Measurements from ENCODE around the gene ITIH5. TPM values are rescaled to one million over a fixed set of nuclear protein-coding genes. Genes with fewer than 3 reads are reported as not detected.

The ITIH5 gene
- total and polyA plus RNA-seq, 2 donors (not counting 1 experiment from before 2014, with no cell fraction given), result not detected

GRCh38 chr10:7559386-7559785, 107.4 kb downstream of the ITIH5 start:
- Mint-ChIP-seq H3K27me3 (peaks cover 6% of the 10 kb centered on the region), H3K4me3 (no peak overlapping the region), H3K27ac (no peak overlapping the region), H3K4me1 (no peaks in the 10 kb centered on the region), H3K9me3 (ENCODE audit: insufficient read depth) (no peaks in the 10 kb centered on the region)
- POLR2A ChIA-PET, result no interaction called here
- intact Hi-C loops (cut with micrococcal nuclease), result no loop called here
- Histone ChIP-seq H4K20me1 (ENCODE audit: control insufficient read depth, insufficient read depth, low read length, poor library complexity, severe bottlenecking) (no peaks in the 10 kb centered on the region), H3K4me1 (ENCODE audit: control insufficient read depth in 2 of 2, insufficient read depth in 2 of 2, low read length in 2 of 2) (no peaks in the 10 kb centered on the region), H3K9ac (ENCODE audit: low read length) (no peak overlapping the region), H3K4me3 (ENCODE audit: control extremely low read depth in 1 of 5, extremely low read depth in 1 of 5, insufficient read depth in 1 of 5, low read depth in 2 of 5, low read length in 4 of 5) (no peak overlapping the region), H3K9me3 (ENCODE audit: control extremely low read depth in 1 of 3, control insufficient read depth in 2 of 3, insufficient read depth in 1 of 3, low read length in 2 of 3) (no peaks in the 10 kb centered on the region), H3K27me3 (replicated peaks in 1 of 4; ENCODE audit: control extremely low read depth in 1 of 4, control insufficient read depth in 3 of 4, insufficient read depth in 4 of 4, low read length in 3 of 4) (no peaks in the 10 kb centered on the region), H3K27ac (ENCODE audit: low read length in 2 of 2) (no peak overlapping the region), H2AFZ (ENCODE audit: insufficient read depth, low read depth, low read length, poor library complexity, severe bottlenecking) (no peak overlapping the region), H3K4me2 (replicated peaks; ENCODE audit: low read depth, low read length, poor library complexity, severe bottlenecking) (no peak overlapping the region), H3K79me2 (ENCODE audit: control insufficient read depth, insufficient read depth, low read length) (no peaks in the 10 kb centered on the region), H3K36me3 (replicated peaks in 1 of 2; ENCODE audit: control extremely low read depth in 1 of 2, control insufficient read depth in 1 of 2, extremely low read depth in 1 of 2, insufficient read depth in 2 of 2, low read length in 1 of 2) (no peaks in the 10 kb centered on the region)
- 80% methylated on average over 1 of the region's 3 CpGs for WGBS (ENCODE audit: insufficient coverage)
- CTCF ChIA-PET, result no interaction called here
- no peak for ATAC-seq (ENCODE audit: low read depth)
- no peak for TF ChIP-seq EZH2 (IDR thresholded peaks at IDR 0.05; ENCODE audit: borderline replicate concordance, insufficient read depth, low read depth, low read length, poor library complexity, severe bottlenecking)
- DNase-seq, result no peak

- intact Hi-C loops (cut with micrococcal nuclease), result no loop called here
- Mint-ChIP-seq H3K4me3 (no peak overlapping the region), H3K9me3 (ENCODE audit: insufficient read depth) (no peaks in the 10 kb centered on the region), H3K27ac (no peak overlapping the region), H3K4me1 (no peaks in the 10 kb centered on the region), H3K27me3 (peaks cover 6% of the 10 kb centered on the region)
- ATAC-seq (ENCODE audit: low read depth) (no peak), DNase-seq (no peak)
- Histone ChIP-seq H4K20me1 (ENCODE audit: control insufficient read depth, insufficient read depth, low read length, poor library complexity, severe bottlenecking) (no peaks in the 10 kb centered on the region), H3K9me3 (ENCODE audit: control extremely low read depth in 1 of 3, control insufficient read depth in 2 of 3, insufficient read depth in 1 of 3, low read length in 2 of 3) (no peaks in the 10 kb centered on the region), H3K4me1 (ENCODE audit: control insufficient read depth in 2 of 2, insufficient read depth in 2 of 2, low read length in 2 of 2) (no peaks in the 10 kb centered on the region), H3K9ac (ENCODE audit: low read length) (no peak overlapping the region), H3K36me3 (replicated peaks in 1 of 2; ENCODE audit: control extremely low read depth in 1 of 2, control insufficient read depth in 1 of 2, extremely low read depth in 1 of 2, insufficient read depth in 2 of 2, low read length in 1 of 2) (no peaks in the 10 kb centered on the region), H3K4me3 (ENCODE audit: control extremely low read depth in 1 of 5, extremely low read depth in 1 of 5, insufficient read depth in 1 of 5, low read depth in 2 of 5, low read length in 4 of 5) (no peak overlapping the region), H3K27ac (ENCODE audit: low read length in 2 of 2) (no peak overlapping the region), H2AFZ (ENCODE audit: insufficient read depth, low read depth, low read length, poor library complexity, severe bottlenecking) (no peak overlapping the region), H3K27me3 (replicated peaks in 1 of 4; ENCODE audit: control extremely low read depth in 1 of 4, control insufficient read depth in 3 of 4, insufficient read depth in 4 of 4, low read length in 3 of 4) (no peaks in the 10 kb centered on the region), H3K79me2 (ENCODE audit: control insufficient read depth, insufficient read depth, low read length) (no peaks in the 10 kb centered on the region), H3K4me2 (replicated peaks; ENCODE audit: low read depth, low read length, poor library complexity, severe bottlenecking) (no peak overlapping the region)
- POLR2A ChIA-PET, result no interaction called here
- CTCF ChIA-PET, result interaction anchor here (1.1 kb wide), 1 partner anchor 130 kb away, joined by 4 read pairs; no protein-coding TSS in a partner anchor
- 92% methylated on average over 3 of the region's 3 CpGs for WGBS (ENCODE audit: insufficient coverage)
- no peak for TF ChIP-seq CTCF (IDR thresholded peaks at IDR 0.05)
- no peak for TF ChIP-seq EZH2 (IDR thresholded peaks at IDR 0.05; ENCODE audit: borderline replicate concordance, insufficient read depth, low read depth, low read length, poor library complexity, severe bottlenecking)
Observed at GRCh38 chr10:7558036-7558435, 108.7 kb downstream of the ITIH5 start.
